ENCODE data around the gene CAPZB. TPM values are rescaled to one million over a fixed set of nuclear protein-coding genes. Genes with fewer than 3 reads are reported as not detected.
A peak's percentile ranks its signal among the peaks of the same experiment; 100 is the strongest.

CAPZB gene
- total RNA-seq, 6 experiments from 2014 or later: 565 to 646 (median 603) TPM

GRCh38 chr1:19476450-19477190 lies 8.7 kb downstream of the CAPZB start:
- Mint-ChIP-seq H3K36me3 (ENCODE audit: low read depth) (peaks cover 7% of the 10 kb centered on the region), H3K27me3 (ENCODE audit: insufficient read depth) (no peaks in the 10 kb centered on the region), H3K4me3 (no peak overlapping the region), H3K4me1 (ENCODE audit: low read depth) (peaks cover 72% of the 10 kb centered on the region), H3K9me3 (no peaks in the 10 kb centered on the region), H3K27ac (no peak overlapping the region)
- DNase-seq: no peak
- no peak for TF ChIP-seq CTCF (IDR thresholded peaks at IDR 0.05)

GRCh38 chr1:19475296-19475695 lies 10.0 kb downstream of the CAPZB start:
- peaks cover 9% of the 10 kb centered on the region for H3K36me3 Mint-ChIP-seq (ENCODE audit: low read depth)
- H3K27me3 Mint-ChIP-seq (ENCODE audit: insufficient read depth): no peaks in the 10 kb centered on the region
- H3K9me3 Mint-ChIP-seq: no peaks in the 10 kb centered on the region
- DNase-seq: no peak
- TF ChIP-seq CTCF (IDR thresholded peaks at IDR 0.05): no peak
- H3K27ac Mint-ChIP-seq: peak overlapping the region; percentile 14; the same call in 1 of the 2 replicates
- no peak overlapping the region for H3K4me3 Mint-ChIP-seq
- H3K4me1 Mint-ChIP-seq (ENCODE audit: low read depth): peaks cover 68% of the 10 kb centered on the region

GRCh38 chr1:19472174-19472573 lies 13.2 kb downstream of the CAPZB start:
- peaks cover 23% of the 10 kb centered on the region for H3K36me3 Mint-ChIP-seq (ENCODE audit: low read depth)
- no peak for DNase-seq
- H3K4me1 Mint-ChIP-seq (ENCODE audit: low read depth): peaks cover 73% of the 10 kb centered on the region
- peaks cover 3% of the 10 kb centered on the region; the same call in 1 of the 2 replicates for H3K27me3 Mint-ChIP-seq (ENCODE audit: insufficient read depth)
- TF ChIP-seq CTCF (IDR thresholded peaks at IDR 0.05): no peak
- peak overlapping the region; percentile 60 for H3K27ac Mint-ChIP-seq
- no peaks in the 10 kb centered on the region for H3K9me3 Mint-ChIP-seq
- no peak overlapping the region for H3K4me3 Mint-ChIP-seq

GRCh38 chr1:19469004-19469403 lies 16.3 kb downstream of the CAPZB start:
- DNase-seq: no peak
- Mint-ChIP-seq H3K9me3 (no peaks in the 10 kb centered on the region), H3K27me3 (ENCODE audit: insufficient read depth) (peaks cover 3% of the 10 kb centered on the region; the same call in 1 of the 2 replicates), H3K36me3 (ENCODE audit: low read depth) (peaks cover 28% of the 10 kb centered on the region), H3K27ac (peak overlapping the region; percentile 87), H3K4me3 (peak overlapping the region; percentile 61), H3K4me1 (ENCODE audit: low read depth) (peaks cover 69% of the 10 kb centered on the region)
- no peak for TF ChIP-seq CTCF (IDR thresholded peaks at IDR 0.05)

GRCh38 chr1:19468397-19468956 lies 16.9 kb downstream of the CAPZB start:
- H3K36me3 Mint-ChIP-seq (ENCODE audit: low read depth): peaks cover 28% of the 10 kb centered on the region
- peak overlapping the region; percentile 61 for H3K4me3 Mint-ChIP-seq
- H3K27ac Mint-ChIP-seq: peak overlapping the region; percentile 87
- DNase-seq: no peak
- H3K27me3 Mint-ChIP-seq (ENCODE audit: insufficient read depth): peaks cover 3% of the 10 kb centered on the region; the same call in 1 of the 2 replicates
- TF ChIP-seq CTCF (IDR thresholded peaks at IDR 0.05): no peak
- no peaks in the 10 kb centered on the region for H3K9me3 Mint-ChIP-seq
- peaks cover 72% of the 10 kb centered on the region for H3K4me1 Mint-ChIP-seq (ENCODE audit: low read depth)

All from HFFc6 (cell line).